HG03565 (cell line): Measurements from ENCODE around the gene UGT2B11.
"Not testable (repeated sequence)": the region's sequence is repeated elsewhere in the genome, so short reads cannot be mapped to it uniquely, and the experiment has no call there.

Experiments used
- ATAC-seq: cut with Tn5 transposase; IDR thresholded peaks from one replicate; pipeline ENCODE4 v1.9.1; 2021; ENCODE audit warnings: mild to moderate bottlenecking, moderate library complexity; ENCODE audit not compliant: unreplicated experiment

The UGT2B11 gene

GRCh38 chr4:69214716-69215115 lies at the start of gene UGT2B11:
UGT2B11 (minus strand) TSS chr4:69214748; CDS start chr4:69214722, 26 bp downstream.
- no peak for ATAC-seq

- not testable (repeated sequence) for ATAC-seq
Measured at GRCh38 chr4:69253147-69253772, 38.7 kb upstream of the UGT2B11 start.

GRCh38 chr4:69250884-69251283 lies 36.3 kb upstream of the UGT2B11 start:
- not testable (repeated sequence) for ATAC-seq

GRCh38 chr4:69242562-69243240 lies 28.2 kb upstream of the UGT2B11 start:
- ATAC-seq: not testable (repeated sequence)

- not testable (repeated sequence) for ATAC-seq
Measured at GRCh38 chr4:69241746-69242145, 27.2 kb upstream of the UGT2B11 start.

GRCh38 chr4:69240787-69241186 lies 26.2 kb upstream of the UGT2B11 start:
- ATAC-seq: not testable (repeated sequence)

- no peak for ATAC-seq
Measured at GRCh38 chr4:69239557-69240168, 25.1 kb upstream of the UGT2B11 start.

- ATAC-seq: no peak
Measured at GRCh38 chr4:69239092-69239491, 24.5 kb upstream of the UGT2B11 start.

GRCh38 chr4:69224891-69225290 lies 10.3 kb upstream of the UGT2B11 start:
- ATAC-seq: no peak

- ATAC-seq: not testable (repeated sequence)
Measured at GRCh38 chr4:69223277-69223676, 8.7 kb upstream of the UGT2B11 start.

- ATAC-seq: not testable (repeated sequence)
Measured at GRCh38 chr4:69218491-69218890, 3.9 kb upstream of the UGT2B11 start.

- no peak for ATAC-seq
Measured at GRCh38 chr4:69210911-69211310, 3.6 kb downstream of the UGT2B11 start.

- ATAC-seq: not testable (repeated sequence)
Measured at GRCh38 chr4:69198506-69198905, 16.0 kb downstream of the UGT2B11 start.

- ATAC-seq: no peak
Measured at GRCh38 chr4:69196209-69196965, 18.2 kb downstream of the UGT2B11 start.

- ATAC-seq: no peak
Measured at GRCh38 chr4:69194166-69194565, 20.4 kb downstream of the UGT2B11 start.

- ATAC-seq: not testable (repeated sequence)
Measured at GRCh38 chr4:69191905-69192304, 22.6 kb downstream of the UGT2B11 start.

- ATAC-seq: not testable (repeated sequence)
Measured at GRCh38 chr4:69190621-69191020, 23.9 kb downstream of the UGT2B11 start.

- ATAC-seq: not testable (repeated sequence)
Measured at GRCh38 chr4:69181519-69182169, 32.9 kb downstream of the UGT2B11 start.

GRCh38 chr4:69179817-69180216 lies 34.7 kb downstream of the UGT2B11 start:
- not testable (repeated sequence) for ATAC-seq

- ATAC-seq: not testable (repeated sequence)
Measured at GRCh38 chr4:69178751-69179205, 35.8 kb downstream of the UGT2B11 start.
